Hypothalamus (tissue), 51 donors: ENCODE results near the gene PRDM7.
"Not testable (repeated sequence)": the region's sequence is repeated elsewhere in the genome, so short reads cannot be mapped to it uniquely, and the experiment has no call there.

ENCODE experiments used
- DNase-seq, 51 donors: peaks; one replicate each; lab custom pipeline; 2025; lab: John Stamatoyannopoulos, UW

The PRDM7 gene

GRCh38 chr16:90077240-90077756 lies at the start of gene PRDM7:
Gene PRDM7 (minus strand): TSS chr16:90077331. CDS start chr16:90075910, 1,421 bp downstream.
- peak in 50 of 51 donors; percentile 19 to 95 (median 84) for DNase-seq

GRCh38 chr16:90121846-90122245 lies 44.7 kb upstream of the PRDM7 start:
- DNase-seq: not testable (repeated sequence)

GRCh38 chr16:90107617-90108016 lies 30.5 kb upstream of the PRDM7 start:
- not testable (repeated sequence) for DNase-seq

GRCh38 chr16:90107060-90107459 lies 29.9 kb upstream of the PRDM7 start:
- DNase-seq: not testable (repeated sequence)

GRCh38 chr16:90106271-90106670 lies 29.1 kb upstream of the PRDM7 start:
- not testable (repeated sequence) for DNase-seq

- DNase-seq: not testable (repeated sequence)
Observed at GRCh38 chr16:90104725-90105124, 27.6 kb upstream of the PRDM7 start.

GRCh38 chr16:90102086-90102884 lies 25.2 kb upstream of the PRDM7 start:
- not testable (repeated sequence) for DNase-seq

GRCh38 chr16:90101332-90101731 lies 24.2 kb upstream of the PRDM7 start:
- DNase-seq: not testable (repeated sequence)

- not testable (repeated sequence) for DNase-seq
Observed at GRCh38 chr16:90100790-90101189, 23.7 kb upstream of the PRDM7 start.

- not testable (repeated sequence) for DNase-seq
Observed at GRCh38 chr16:90100229-90100628, 23.1 kb upstream of the PRDM7 start.

GRCh38 chr16:90098936-90099335 lies 21.8 kb upstream of the PRDM7 start:
- not testable (repeated sequence) for DNase-seq

GRCh38 chr16:90097010-90097684 lies 20.0 kb upstream of the PRDM7 start:
- not testable (repeated sequence) for DNase-seq

GRCh38 chr16:90094791-90095190 lies 17.7 kb upstream of the PRDM7 start:
- not testable (repeated sequence) for DNase-seq

- DNase-seq: not testable (repeated sequence)
Observed at GRCh38 chr16:90094296-90094695, 17.2 kb upstream of the PRDM7 start.

- DNase-seq: not testable (repeated sequence)
Observed at GRCh38 chr16:90093799-90094198, 16.7 kb upstream of the PRDM7 start.

- not testable (repeated sequence) for DNase-seq
Observed at GRCh38 chr16:90092781-90093180, 15.7 kb upstream of the PRDM7 start.

- no peak for DNase-seq
Observed at GRCh38 chr16:90084215-90084950, 7.3 kb upstream of the PRDM7 start.

- DNase-seq: no peak
Observed at GRCh38 chr16:90083139-90083538, 6.0 kb upstream of the PRDM7 start.

- peak in 1 of 51 donors; percentile 16 for DNase-seq
Observed at GRCh38 chr16:90081606-90081970, 4.5 kb upstream of the PRDM7 start.

- DNase-seq: no peak
Observed at GRCh38 chr16:90078579-90078895, 1.4 kb upstream of the PRDM7 start.
